GM12875 (cell line): ENCODE results near the gene S100A7.
"Not testable (repeated sequence)": the region's sequence is repeated elsewhere in the genome, so short reads cannot be mapped to it uniquely, and the experiment has no call there.

Experiments used
- H3K4me3 ChIP-seq: one replicate; pipeline ENCODE4 v1.5.1; 2011; ENCODE audit warnings: low read depth, low read length, control low read depth
- CTCF ChIP-seq: IDR thresholded peaks from 2 replicates; pipeline ENCODE4 v1.5.1; 2011; ENCODE audit warnings: low read depth, mild to moderate bottlenecking, control low read depth, inconsistent platforms, low read length, moderate library complexity, borderline replicate concordance; ENCODE audit not compliant: insufficient read depth

The S100A7 gene

DNA sequence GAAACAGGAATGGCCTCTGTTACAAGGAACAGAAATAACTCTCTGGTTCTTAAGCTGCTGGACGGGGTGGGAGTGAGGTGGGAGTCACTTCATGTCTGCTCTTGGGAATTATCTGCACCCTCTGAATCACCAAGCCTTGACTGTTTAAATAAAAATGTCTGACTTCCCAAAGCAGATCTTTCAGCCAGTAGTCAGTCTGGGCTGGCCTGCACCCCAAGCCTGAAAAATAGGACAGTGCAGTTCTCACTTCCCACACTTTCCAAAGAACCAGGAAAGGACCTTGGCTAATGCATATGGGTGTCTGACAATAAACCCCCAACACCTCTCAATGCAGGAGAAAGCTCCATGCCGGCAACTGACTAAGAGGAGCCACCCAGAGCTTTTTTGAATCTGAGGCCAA, 796 bp downstream of the S100A7 start:
- TF ChIP-seq CTCF: no peak
- no peak overlapping the region for H3K4me3 ChIP-seq

- no peak for TF ChIP-seq CTCF
Measured at GRCh38 chr1:153456396-153456795, 4.1 kb downstream of the S100A7 start.

DNA sequence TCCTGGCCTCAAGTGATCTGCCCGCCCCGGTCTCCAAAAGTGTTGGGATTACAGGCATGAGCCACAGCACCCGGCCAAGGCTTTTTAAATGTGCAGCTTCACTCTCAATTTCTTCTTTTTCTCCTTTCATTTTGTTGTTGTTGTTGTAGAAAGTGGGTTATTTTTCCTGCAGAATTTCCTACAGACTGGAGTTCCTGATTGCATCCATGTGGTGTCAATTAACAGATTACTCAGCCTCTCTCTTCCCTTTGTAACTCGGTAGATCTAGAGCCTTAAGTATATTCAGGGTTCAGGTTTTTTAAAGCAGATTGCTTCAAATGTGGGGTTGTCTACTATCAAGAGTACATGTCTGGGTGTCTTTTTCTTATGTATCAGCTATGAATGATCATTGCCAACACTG, 11.6 kb downstream of the S100A7 start:
- not testable (repeated sequence) for H3K4me3 ChIP-seq

More at GRCh38 chr1:153456396-153456795, 4.1 kb downstream of the S100A7 start:
- H3K4me3 ChIP-seq: no peak overlapping the region

DNA sequence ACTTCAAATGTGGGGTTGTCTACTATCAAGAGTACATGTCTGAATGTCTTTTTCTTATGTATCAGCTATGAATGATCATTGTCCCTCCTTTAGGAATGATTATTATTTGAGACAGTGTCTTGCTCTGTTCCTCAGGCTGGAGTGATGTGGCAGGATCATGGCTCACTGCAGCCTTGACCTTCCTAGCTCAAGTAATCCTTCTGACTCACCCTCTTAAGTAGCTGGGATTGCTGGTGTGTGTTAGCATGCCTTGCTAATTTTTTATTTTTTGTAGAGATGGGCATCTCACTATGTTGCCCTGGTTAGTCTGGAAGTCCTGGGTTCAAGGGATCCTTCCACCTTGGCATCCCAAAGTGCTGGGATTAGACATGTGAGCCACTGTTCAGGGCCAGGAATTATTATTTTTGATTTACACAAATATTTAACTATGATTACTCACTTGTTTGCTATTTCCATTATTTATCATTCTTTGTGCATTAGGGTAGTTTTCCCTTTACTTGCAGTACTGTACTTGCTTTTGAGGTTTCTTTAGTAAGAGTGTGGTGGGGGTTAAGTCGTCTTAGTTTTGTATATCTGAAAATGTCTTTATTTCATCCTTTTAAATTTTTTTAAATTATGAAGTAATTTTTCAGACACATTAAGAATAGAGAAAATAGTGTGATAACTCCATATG, 12.8 kb downstream of the S100A7 start:
- no peak for TF ChIP-seq CTCF
- no peak overlapping the region for H3K4me3 ChIP-seq

- no peak for TF ChIP-seq CTCF
- no peak overlapping the region for H3K4me3 ChIP-seq
Measured at GRCh38 chr1:153444078-153444477, 16.4 kb downstream of the S100A7 start.

DNA sequence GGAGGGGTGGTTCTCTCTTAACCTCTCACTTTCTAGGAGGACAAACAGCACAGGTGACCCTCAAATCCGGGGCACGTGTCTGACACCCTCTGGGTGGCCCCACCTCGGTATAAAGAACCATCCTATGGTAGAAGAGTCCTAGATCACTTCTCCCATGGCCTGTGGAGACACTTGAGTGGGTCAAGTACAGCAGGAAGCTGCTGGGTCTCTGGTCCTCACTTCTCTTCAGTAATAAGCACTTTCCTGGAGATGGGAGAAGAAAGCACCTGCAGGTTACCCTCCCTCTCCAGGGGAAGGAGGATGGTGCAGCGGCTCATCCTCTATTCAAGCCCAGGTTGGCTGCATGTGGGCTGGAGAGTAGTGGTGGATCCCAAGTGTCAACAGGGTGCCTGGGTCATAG, 17.0 kb downstream of the S100A7 start:
- no peak for TF ChIP-seq CTCF
- H3K4me3 ChIP-seq: no peak overlapping the region

DNA sequence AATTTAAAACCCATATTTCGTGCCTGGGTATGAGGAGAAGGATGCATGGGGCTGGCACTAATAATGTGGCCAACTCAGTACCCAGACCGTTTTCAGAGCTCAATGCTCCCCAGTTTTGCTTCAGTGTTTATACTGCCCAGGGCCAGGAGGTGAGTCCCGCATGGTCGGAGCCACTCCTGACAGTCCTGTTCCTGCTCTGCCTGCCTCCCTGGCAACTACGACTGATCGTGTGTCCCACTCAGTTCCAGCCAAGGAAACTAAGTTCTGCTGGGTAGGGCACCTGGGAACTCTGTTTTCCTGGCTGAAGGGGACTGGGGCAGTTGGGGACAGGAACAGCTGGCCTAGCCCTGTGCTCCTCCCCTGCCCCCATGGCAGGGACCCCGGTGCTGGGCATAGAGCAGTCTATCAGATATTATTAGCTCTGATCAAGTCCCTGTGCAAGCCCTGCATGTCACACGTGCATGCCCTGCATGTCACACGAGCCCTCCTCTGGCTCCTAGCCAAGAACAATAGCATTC, 19.2 kb downstream of the S100A7 start:
- no peak for TF ChIP-seq CTCF
- H3K4me3 ChIP-seq: no peak overlapping the region

GRCh38 chr1:153439273-153439672, 21.2 kb downstream of the S100A7 start:
- TF ChIP-seq CTCF: no peak
- no peak overlapping the region for H3K4me3 ChIP-seq
